Mammary epithelial cell (primary cell): ENCODE results near the gene FERMT2.

Experiments used
- CTCF ChIP-seq, 2 donors: IDR thresholded peaks in 1 of 2; conservative IDR thresholded peaks in 1 of 2; 2 replicates each; pipeline ENCODE4 v1.5.1; 2011 to 2012; ENCODE audit warnings: inconsistent platforms in 2 of 2, low read length in 2 of 2, mild to moderate bottlenecking in 2 of 2, control low read depth in 1 of 2, low read depth in 1 of 2; ENCODE audit not compliant: insufficient read depth in 1 of 2; ENCODE audit errors: extremely low read depth in 1 of 2
- EZH2 ChIP-seq: IDR thresholded peaks from 2 replicates; pipeline ENCODE4 v1.6.1; 2012; ENCODE audit warnings: low read length, inconsistent platforms, borderline replicate concordance

- TF ChIP-seq CTCF (conservative IDR thresholded peaks at IDR 0.05 in 1 of 2, IDR thresholded peaks at IDR 0.05 in 1 of 2; ENCODE audit: extremely low read depth in 1 of 2, insufficient read depth in 1 of 2, low read depth in 1 of 2, low read length in 2 of 2) (no peak), EZH2 (no peak)
Observed at GRCh38 chr14:52891800-52892199, 59.0 kb downstream of the FERMT2 start.
